Forelimb muscle (tissue), 1 donor: Measurements from ENCODE around the gene RFK. TPM values are rescaled to one million over a fixed set of nuclear protein-coding genes. Genes with fewer than 3 reads are reported as not detected.

Source experiments
- polyA plus RNA-seq: library from polyadenylated mRNA; unstranded; fragments of 120-200 nt; gene quantifications from one replicate; pipeline ENCODE4 v1.2.1, GENCODE V29; 2013; ENCODE audit not compliant: insufficient read length

RFK gene
- polyA plus RNA-seq, 1 donor = 12.9 TPM

Other genes with a start within 250 kb of the RFK start
- 4.1 TPM for gene GCNT1, start 64.8 kb upstream of the RFK start, polyA plus RNA-seq